GM11168 (cell line): ENCODE measurements around the gene MYEOV.

Experiments
- in situ Hi-C: fragments of 300-500 bp; cut with MboI; formaldehyde crosslinking; loops from one replicate; pipeline ENCODE4 v1.12.0; 2022; ENCODE audit warnings: low sequenced_read_pairs; ENCODE audit not compliant: unreplicated experiment

The MYEOV gene

GRCh38 chr11:69265210-69265609 lies 28.7 kb upstream of the MYEOV start:
- in situ Hi-C loops: no loop called here

GRCh38 chr11:69265911-69266510 lies 27.9 kb upstream of the MYEOV start:
- in situ Hi-C loops: no loop called here

- in situ Hi-C loops: no loop called here
These were observed 26.6 kb upstream of the MYEOV start for GRCh38 chr11:69267395-69267805.

- in situ Hi-C loops: no loop called here
These were observed 25.0 kb upstream of the MYEOV start for GRCh38 chr11:69268911-69269310.

GRCh38 chr11:69269388-69269787 lies 24.6 kb upstream of the MYEOV start:
- in situ Hi-C loops: no loop called here

- in situ Hi-C loops: no loop called here
These were observed 23.8 kb upstream of the MYEOV start for GRCh38 chr11:69269926-69270697.

GRCh38 chr11:69270941-69271340 lies 23.0 kb upstream of the MYEOV start:
- in situ Hi-C loops: no loop called here

GRCh38 chr11:69272055-69272454 lies 21.9 kb upstream of the MYEOV start:
- in situ Hi-C loops: no loop called here

- in situ Hi-C loops: no loop called here
These were observed 21.0 kb upstream of the MYEOV start for GRCh38 chr11:69272831-69273485.

GRCh38 chr11:69273571-69273970 lies 20.4 kb upstream of the MYEOV start:
- in situ Hi-C loops: no loop called here

- in situ Hi-C loops: no loop called here
These were observed 19.4 kb upstream of the MYEOV start for GRCh38 chr11:69274531-69275016.

- in situ Hi-C loops: no loop called here
These were observed 18.8 kb upstream of the MYEOV start for GRCh38 chr11:69275178-69275577.

- in situ Hi-C loops: no loop called here
These were observed 17.8 kb upstream of the MYEOV start for GRCh38 chr11:69276165-69276564.

GRCh38 chr11:69277074-69277809 lies 16.7 kb upstream of the MYEOV start:
- in situ Hi-C loops: no loop called here

GRCh38 chr11:69278091-69278867 lies 15.7 kb upstream of the MYEOV start:
- in situ Hi-C loops: no loop called here

GRCh38 chr11:69280451-69280850 lies 13.5 kb upstream of the MYEOV start:
- in situ Hi-C loops: no loop called here

- in situ Hi-C loops: no loop called here
These were observed 13.0 kb upstream of the MYEOV start for GRCh38 chr11:69280994-69281393.

- in situ Hi-C loops: no loop called here
These were observed 10.5 kb upstream of the MYEOV start for GRCh38 chr11:69283446-69283845.

GRCh38 chr11:69284081-69284511 lies 9.9 kb upstream of the MYEOV start:
- in situ Hi-C loops: no loop called here

- in situ Hi-C loops: no loop called here
These were observed 8.9 kb upstream of the MYEOV start for GRCh38 chr11:69285091-69285490.
